Medulla oblongata (tissue), 1 donor: Measurements from ENCODE around the gene MIX23.

Experiments used
- DNase-seq: peaks from one replicate; pipeline ENCODE4 v3.0.0-alpha.2; 2015; ENCODE audit errors: extremely low spot score

The MIX23 gene

DNA sequence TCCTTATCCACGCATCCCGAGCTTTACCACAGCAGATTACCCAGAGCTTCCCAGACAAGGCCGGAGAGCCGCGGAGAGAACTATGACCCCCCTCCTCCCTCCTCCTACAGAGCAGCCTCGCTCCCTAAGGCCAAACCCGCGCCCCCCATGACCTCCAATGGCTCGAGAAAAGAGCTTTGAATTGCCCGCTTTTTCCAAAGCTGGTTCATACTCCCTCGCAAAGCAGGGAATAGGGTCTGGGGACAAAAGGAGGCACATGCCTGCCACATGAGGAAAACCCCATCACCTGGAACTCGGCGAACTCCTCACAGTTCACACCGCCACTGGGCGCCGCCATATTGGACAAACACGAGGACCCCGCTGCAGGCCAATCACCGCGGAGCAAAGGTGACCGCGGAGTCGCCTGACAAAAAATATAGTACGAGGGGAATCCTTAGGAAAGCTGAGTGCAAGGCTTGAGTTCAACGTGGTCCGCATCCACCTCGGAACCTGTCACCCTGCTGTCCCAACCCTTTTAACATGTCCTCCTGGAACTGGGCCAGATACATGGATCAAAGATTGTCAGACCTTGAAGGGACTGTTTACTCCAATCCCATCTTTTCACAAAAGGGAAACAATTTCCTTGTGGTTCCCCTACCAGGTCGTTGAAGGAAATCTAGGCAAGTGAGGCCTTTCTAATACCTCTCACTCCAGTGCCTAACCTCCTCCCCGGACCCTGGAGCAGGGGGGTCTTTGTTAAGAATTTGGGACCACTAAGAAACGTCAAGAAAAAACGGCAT is at the start of gene MIX23:
Gene MIX23 (minus strand): TSS at position 344 of the 779 bp plus-strand sequence. CDS start 7 bp downstream, at position 337.
- peak; percentile 87 for DNase-seq

GRCh38 chr3:122430371-122430770 is 47.3 kb upstream of the MIX23 start:
- no peak for DNase-seq

DNA sequence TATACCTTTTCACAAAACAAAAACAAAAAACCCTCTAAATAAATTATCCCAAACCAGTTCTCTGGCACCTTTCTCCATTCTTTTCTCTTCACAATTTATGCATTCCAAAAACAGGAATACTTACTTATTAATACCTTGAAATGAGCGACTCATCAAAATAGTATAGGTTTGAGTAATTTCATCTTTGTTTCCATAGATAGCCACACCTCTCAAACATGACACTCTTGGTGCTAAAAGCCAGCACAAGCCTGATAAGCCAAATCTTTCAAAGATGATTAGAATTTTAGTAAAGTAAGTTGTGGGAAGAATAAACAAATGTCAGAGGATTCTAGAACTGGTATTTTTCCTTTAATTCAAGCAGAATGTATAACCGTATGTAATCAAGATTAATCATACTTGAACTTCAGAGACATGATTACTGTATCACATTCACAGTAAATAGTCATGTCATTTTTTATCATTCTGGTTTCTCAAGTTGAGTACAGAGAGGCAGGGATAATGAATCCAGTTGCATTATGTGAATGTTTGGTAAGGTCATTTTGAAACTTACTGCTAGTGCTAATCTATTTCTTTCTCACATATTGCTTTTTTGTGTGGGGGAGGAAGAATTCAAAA is 44.9 kb upstream of the MIX23 start:
- DNase-seq = no peak

DNA sequence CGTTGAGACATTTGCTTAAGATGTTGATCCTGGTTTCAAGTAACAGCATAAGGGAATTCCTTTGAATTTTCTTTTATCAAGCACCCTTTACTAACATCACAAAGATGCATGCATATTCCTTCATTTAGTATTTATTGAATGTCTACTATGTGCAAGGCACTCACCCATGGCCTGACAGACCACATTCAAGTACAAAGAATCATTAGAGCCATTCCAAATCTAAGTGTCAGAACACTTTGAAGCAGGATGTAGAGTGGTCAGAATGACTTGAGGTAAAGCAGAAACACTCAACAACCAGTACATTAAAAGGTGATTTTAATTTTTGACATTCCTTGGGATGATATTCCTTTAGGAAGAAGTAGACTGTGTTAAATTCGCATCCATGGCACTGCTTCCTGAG is 38.8 kb upstream of the MIX23 start:
- DNase-seq = no peak

DNA sequence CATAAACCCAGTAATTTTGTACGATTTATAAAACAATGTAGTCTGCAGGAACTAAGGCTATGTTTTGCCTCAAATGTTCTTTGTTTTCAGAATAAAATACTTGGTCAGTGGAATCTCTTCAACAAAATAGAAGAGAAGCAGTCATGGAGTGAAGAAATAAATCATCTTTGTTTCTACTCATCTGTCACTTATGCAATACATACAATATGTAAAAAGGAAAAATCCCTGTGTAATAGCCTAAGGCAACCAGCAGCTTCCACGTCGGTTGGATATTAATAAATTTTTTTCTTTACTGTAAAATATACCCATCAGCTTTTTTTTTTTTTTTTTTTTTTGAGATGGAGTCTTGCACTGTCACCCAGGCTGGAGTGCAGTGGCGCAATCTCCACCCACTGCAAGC is 38.1 kb upstream of the MIX23 start:
- no peak for DNase-seq

DNA sequence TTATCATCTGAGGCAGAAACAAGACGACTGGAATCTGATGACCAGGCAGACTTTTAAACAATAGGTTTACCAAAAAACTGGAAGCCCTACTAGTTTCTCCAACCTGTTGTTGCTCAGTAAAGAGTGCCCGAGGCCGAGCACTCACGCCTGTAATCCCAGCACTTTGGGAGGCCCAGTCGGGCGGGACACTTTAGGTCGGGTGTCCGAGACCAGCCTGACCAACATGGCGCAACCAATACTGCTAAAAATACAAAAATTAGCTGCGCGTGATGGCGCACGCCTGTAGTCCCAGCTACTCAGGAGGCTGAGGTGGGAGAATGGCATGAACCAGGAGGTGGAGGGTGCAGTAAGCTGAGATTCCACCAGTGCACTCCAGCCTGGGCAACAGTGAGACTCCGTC is 33.9 kb upstream of the MIX23 start:
- DNase-seq = no peak

DNA sequence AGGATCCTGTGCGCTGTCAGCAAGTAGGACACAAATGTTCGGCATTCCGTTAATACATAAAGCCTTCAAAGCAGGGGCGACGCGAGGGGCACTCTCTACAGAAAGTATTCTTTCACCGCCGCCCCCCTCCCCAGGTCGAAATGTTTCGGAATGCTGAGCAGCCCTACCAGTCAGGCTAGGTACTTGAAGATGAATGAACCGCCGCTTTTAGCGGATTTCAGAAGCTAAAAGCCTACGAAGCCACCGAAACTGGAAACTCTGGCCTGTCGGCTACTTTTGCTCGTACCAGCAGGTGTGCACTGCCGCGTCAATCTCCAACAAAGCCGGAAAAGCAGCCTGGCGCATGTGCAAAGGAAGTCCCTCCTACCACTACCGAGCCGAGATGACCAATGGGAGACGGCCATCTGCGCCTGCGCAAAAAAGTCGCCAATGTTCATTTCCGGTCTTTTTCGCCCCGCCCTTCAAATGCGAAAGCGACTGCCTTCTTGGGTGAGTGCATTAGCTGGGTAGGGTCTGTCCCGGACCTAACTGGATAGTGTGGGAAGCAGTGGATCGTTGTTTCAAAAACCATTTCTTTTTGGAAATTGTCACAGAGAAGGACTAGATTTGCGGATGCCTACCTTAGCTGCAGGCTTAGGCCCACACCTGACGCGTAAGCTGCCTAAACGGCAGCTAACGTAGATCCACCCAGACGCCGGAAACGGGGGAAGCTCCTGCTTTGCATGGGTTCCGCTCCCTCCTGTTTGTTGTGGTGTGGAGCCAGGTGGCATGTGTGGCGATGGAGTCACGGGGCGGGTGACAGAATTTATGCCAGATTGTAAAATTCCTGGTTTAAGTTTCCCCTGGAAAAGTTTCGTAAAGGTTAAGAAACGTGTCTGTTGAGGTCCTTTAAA is 33.0 kb upstream of the MIX23 start, which contains the start of gene WDR5B:
Gene WDR5B (minus strand): TSS at position 301 of the 893 bp plus-strand sequence. CDS start 534 bp downstream, outside the sequence.
- peak; percentile 99 for DNase-seq

GRCh38 chr3:122415104-122415744 is 32.2 kb upstream of the MIX23 start:
- peak; percentile 51 for DNase-seq

DNA sequence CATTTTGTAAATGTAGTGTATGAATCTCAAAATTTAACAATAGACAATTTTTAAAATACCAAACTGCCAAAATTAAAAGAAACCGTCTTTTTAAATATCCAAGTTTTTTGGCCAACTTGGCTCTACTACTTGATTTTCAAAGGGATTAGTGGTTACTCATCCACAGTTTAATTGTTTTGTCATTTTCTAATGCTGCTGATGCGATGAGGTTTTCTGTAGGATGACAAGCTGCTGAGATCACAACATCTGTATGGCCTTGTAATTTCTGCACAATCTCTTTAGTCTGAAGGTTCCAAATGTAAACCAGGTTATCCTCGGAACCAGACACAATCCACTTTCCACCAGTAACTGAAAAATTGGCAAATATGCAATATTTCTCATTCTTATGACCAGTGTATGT is 31.4 kb upstream of the MIX23 start:
- no peak for DNase-seq

- no peak for DNase-seq
These were observed 27.6 kb upstream of the MIX23 start for GRCh38 chr3:122410639-122411038.

GRCh38 chr3:122410111-122410510 is 27.1 kb upstream of the MIX23 start:
- no peak for DNase-seq

GRCh38 chr3:122409446-122409845 is 26.4 kb upstream of the MIX23 start:
- peak; percentile 17 for DNase-seq

DNA sequence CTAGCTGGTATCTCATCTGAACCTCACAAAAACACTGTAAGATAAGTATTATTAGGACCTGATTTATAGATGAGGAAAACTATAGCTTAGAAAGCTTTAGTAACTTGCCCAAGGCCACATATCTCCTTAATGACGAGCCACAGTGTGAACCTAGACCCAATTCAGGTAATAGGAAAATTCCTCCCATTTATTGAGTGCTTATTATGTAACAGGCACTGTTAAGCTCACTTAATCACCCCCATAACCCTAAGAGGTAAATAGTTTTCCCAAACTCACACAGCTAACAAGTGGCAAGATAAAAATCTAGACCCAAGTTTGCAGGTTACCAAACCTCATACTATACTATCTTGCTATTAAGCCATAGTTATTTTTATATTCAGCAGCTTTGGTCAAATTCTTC is 24.9 kb upstream of the MIX23 start:
- no peak for DNase-seq

DNA sequence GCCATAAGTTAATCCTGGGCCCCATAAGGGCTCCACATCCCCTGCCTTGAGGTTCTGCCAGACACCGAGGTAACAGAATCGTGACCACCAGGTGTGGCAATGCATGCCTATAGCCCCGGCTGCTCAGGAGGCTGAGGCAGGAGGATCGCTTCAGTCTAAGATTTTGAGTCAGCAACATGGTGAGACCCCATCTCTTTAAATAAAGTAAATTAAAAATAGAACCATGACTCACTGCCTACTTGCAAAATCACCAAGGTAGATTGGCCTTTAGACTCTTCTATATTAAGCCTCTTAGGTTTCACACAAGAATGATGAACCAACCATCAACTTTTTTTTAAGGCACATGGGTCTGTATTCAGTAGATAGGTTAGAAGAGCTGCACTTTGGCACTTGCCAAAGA is 23.2 kb upstream of the MIX23 start:
- no peak for DNase-seq

DNA sequence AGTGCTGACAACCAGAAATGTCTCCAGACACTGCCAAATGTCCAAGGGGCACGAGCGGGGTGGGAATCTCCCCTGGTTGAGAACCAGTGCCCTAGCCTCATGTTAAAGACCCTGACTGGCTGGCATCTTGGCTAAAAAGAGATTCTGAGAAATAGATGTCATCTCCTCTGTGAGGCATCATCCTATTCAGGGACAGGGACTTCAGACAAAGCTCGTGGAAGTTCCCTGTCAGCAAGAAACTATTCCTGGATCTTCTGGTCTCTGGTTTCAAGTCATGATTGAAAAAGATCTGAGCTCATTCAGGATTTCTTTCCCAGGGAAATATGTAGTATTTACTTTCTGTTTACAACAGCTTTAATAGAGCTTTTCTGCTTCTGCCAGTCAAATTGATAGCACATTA is 22.0 kb upstream of the MIX23 start:
- DNase-seq = no peak

GRCh38 chr3:122403489-122403888 is 20.5 kb upstream of the MIX23 start:
- no peak for DNase-seq

- no peak for DNase-seq
These were observed 15.9 kb upstream of the MIX23 start for GRCh38 chr3:122398920-122399319.

DNA sequence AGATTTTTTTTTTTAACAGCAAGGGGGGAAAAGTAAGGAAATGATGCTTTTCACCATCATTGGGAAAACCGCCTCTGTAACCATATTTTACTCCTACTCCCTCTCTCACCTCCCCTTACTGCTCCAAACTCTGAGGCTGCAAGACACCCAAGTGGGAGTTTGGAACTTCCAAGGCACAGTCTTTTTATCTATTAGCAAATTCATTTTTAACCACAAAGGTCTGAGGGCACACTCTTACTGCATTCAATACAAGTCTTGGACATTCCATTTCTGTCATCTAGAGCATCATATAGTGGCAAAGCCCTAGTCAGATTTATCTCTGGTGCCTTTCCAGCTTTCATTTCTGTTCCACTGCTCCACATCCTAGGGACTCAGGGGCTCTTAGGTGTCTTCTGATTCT is 14.2 kb upstream of the MIX23 start:
- DNase-seq = no peak

- no peak for DNase-seq
These were observed 13.5 kb upstream of the MIX23 start for GRCh38 chr3:122396511-122396910.

DNA sequence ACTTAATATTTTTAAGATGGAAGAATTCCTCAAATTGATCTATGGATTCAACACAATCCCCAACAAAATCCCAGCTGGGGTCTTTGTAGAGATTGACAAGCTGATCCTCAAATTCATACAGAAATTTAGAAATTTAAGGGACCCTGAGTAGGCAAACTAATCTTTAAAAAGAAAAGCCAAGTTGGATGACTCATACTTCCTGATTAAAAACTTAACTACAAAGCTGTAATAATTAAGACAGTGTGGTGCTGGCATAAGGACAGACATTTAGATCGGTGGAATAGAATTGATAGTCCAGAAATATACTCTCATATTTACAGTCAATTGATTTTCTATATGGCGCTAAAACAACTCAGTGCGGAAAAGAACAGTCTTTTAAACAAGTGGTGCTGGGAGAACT is 12.6 kb upstream of the MIX23 start:
- DNase-seq = no peak

GRCh38 chr3:122394173-122394572 is 11.1 kb upstream of the MIX23 start:
- no peak for DNase-seq
